Subcutaneous abdominal adipose tissue (tissue), 5 donors: Measurements from ENCODE around the gene HAPSTR1.
A peak's percentile ranks its signal among the peaks of the same experiment; 100 is the strongest.

Experiments used
- H3K27ac ChIP-seq: one replicate; pipeline ENCODE4 v1.7.0; 2013; ENCODE audit warnings: low read depth, mild to moderate bottlenecking, inconsistent platforms, low read length, moderate library complexity
- H3K27me3 ChIP-seq, 5 donors: one replicate each; pipeline ENCODE4 v1.7.0; 2013; ENCODE audit warnings: low read length in 5 of 5, inconsistent platforms in 1 of 5; ENCODE audit not compliant: control insufficient read depth in 5 of 5, insufficient read depth in 4 of 5
- H3K36me3 ChIP-seq, 5 donors: one replicate each; pipeline ENCODE4 v1.7.0; 2013; ENCODE audit warnings: low read length in 5 of 5; ENCODE audit not compliant: control insufficient read depth in 5 of 5, insufficient read depth in 5 of 5
- H3K4me1 ChIP-seq, 5 donors: one replicate each; pipeline ENCODE4 v1.7.0; 2013; ENCODE audit warnings: low read length in 5 of 5, mild to moderate bottlenecking in 3 of 5, moderate library complexity in 1 of 5; ENCODE audit not compliant: control insufficient read depth in 5 of 5, insufficient read depth in 5 of 5
- H3K4me3 ChIP-seq, 5 donors: one replicate each; pipeline ENCODE4 v1.7.0; 2013; ENCODE audit warnings: low read length in 5 of 5, low read depth in 1 of 5
- H3K9ac ChIP-seq, 5 donors: one replicate each; pipeline ENCODE4 v1.7.0; 2013; ENCODE audit warnings: low read length in 5 of 5, mild to moderate bottlenecking in 4 of 5, moderate library complexity in 3 of 5
- H3K9me3 ChIP-seq, 5 donors: one replicate each; pipeline ENCODE4 v1.7.0; 2013; ENCODE audit warnings: low read length in 5 of 5; ENCODE audit not compliant: control insufficient read depth in 5 of 5
- donor health status: healthy.
- donor health status: healthy.
- donor health status: healthy.
- donor health status: healthy.
- donor health status: healthy.

The HAPSTR1 gene

DNA sequence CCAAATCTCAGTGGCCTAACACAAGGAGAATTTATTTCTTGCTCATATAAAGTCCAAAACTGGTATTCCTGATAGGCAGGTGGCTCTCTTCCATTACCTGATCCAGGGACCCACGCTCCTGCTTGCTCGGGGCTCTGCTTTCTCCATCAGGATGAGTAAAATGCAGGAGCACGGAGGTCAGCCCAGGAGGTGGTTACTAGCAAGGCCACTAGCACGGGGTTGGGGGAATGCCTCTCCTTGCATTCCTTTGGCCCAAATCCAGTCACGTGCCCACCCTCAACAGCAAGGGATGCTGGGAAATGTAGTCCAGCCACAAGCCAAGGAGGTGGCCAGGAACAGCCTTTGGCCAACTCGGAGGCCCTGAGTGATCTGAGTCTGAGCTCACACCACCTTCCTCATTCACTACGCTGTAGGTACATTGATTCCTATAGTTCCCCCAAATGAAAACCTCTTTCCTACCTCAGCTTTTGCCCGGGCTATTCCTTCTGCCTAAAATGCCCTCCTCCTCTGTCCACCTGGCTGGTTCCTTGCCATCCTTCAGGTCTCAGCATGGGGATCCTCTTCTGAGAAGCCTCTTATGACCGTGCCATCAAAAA, 38.3 kb upstream of the HAPSTR1 start:
- no peak overlapping the region for H3K4me3 ChIP-seq
- peaks cover 3 to 9% (median 5%) of the 10 kb centered on the region in 5 donors for H3K4me1 ChIP-seq
- no peaks in the 10 kb centered on the region for H3K9me3 ChIP-seq
- H3K27ac ChIP-seq, result no peak overlapping the region
- no peaks in the 10 kb centered on the region for H3K27me3 ChIP-seq
- no peak overlapping the region for H3K9ac ChIP-seq
- H3K36me3 ChIP-seq, result no peaks in the 10 kb centered on the region

- H3K4me1 ChIP-seq, result peaks cover 0 to 6% (median 3%) of the 10 kb centered on the region in 5 donors
- H3K9me3 ChIP-seq, result no peaks in the 10 kb centered on the region
- H3K27ac ChIP-seq, result no peak overlapping the region
- H3K36me3 ChIP-seq, result no peaks in the 10 kb centered on the region
- no peaks in the 10 kb centered on the region for H3K27me3 ChIP-seq
- H3K9ac ChIP-seq, result no peak overlapping the region
- H3K4me3 ChIP-seq, result no peak overlapping the region
These were observed 37.0 kb upstream of the HAPSTR1 start for GRCh38 chr16:9054460-9054859.

GRCh38 chr16:9055115-9055514, 36.3 kb upstream of the HAPSTR1 start:
- H3K9ac ChIP-seq, result no peak overlapping the region
- H3K36me3 ChIP-seq, result no peaks in the 10 kb centered on the region
- peaks cover 0 to 6% (median 3%) of the 10 kb centered on the region in 5 donors for H3K4me1 ChIP-seq
- H3K9me3 ChIP-seq, result no peaks in the 10 kb centered on the region
- H3K27me3 ChIP-seq, result no peaks in the 10 kb centered on the region
- no peak overlapping the region for H3K27ac ChIP-seq
- H3K4me3 ChIP-seq, result no peak overlapping the region

DNA sequence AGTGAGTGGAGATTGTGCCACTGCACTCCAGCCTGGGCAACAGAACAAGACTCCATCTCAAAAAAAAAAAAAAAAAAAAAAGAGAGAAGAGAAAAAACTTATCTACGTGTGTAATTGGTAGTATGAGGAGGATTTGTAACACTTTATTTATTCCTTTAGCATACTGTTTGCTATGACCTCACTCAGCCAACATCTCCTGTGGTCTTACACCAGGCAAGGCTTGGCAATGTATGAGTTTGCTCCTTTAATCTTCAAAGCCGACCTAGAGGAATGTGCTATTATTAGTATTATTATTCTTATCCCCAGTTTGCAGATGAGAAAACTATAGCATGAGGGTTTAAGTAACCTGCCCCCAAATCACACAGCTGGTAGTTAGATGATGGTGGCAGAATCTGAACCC, 35.8 kb upstream of the HAPSTR1 start:
- no peak overlapping the region for H3K27ac ChIP-seq

DNA sequence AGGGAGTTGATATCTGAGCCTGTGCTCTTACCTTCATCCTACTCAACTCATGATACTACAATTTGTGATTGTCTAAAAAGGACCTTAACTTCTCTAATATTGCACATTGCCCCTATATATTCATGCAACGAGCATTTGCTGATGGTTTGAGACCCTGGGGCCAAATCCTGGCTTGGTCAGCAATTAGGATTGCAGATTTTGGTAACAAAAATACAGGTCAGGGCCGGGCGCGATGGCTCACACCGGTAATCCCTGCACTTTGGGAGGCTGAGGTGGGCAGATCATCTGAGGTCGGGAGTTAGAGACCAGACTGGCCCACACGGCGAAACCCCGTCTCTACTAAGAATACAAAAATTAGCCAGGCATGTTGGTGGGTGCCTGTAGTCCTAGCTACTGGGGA, 35.4 kb upstream of the HAPSTR1 start:
- Histone ChIP-seq H3K27ac (no peak overlapping the region), H3K4me1 (peaks cover 0 to 16% (median 8%) of the 10 kb centered on the region in 5 donors), H3K36me3 (no peaks in the 10 kb centered on the region), H3K9me3 (no peaks in the 10 kb centered on the region), H3K27me3 (no peaks in the 10 kb centered on the region), H3K4me3 (no peak overlapping the region), H3K9ac (no peak overlapping the region)

More for the DNA sequence above, 35.8 kb upstream of the HAPSTR1 start:
- Histone ChIP-seq H3K36me3 (no peaks in the 10 kb centered on the region), H3K9me3 (no peaks in the 10 kb centered on the region), H3K4me1 (peaks cover 0 to 12% (median 6%) of the 10 kb centered on the region in 5 donors), H3K27me3 (no peaks in the 10 kb centered on the region), H3K4me3 (no peak overlapping the region), H3K9ac (no peak overlapping the region)

DNA sequence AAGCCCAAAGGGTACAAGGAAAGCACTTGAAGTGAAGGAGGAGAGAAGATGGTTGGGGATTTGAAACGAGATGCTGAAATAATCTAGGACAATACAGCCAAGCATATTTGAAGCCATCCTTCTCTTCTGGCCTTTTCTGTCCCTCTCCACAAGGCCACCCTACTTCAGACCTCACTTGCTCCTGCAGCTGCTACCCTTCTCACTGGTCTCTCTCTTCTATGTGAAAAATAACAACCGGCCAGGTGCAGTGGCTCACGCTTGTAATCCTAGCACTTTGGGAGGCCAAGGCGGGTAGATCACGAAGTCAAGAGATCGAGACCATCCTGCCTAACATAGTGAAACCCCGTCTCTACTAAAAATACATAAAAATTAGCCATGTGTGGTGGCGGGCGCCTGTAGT, 33.2 kb upstream of the HAPSTR1 start:
- no peak overlapping the region for H3K4me3 ChIP-seq
- no peaks in the 10 kb centered on the region for H3K36me3 ChIP-seq
- peaks cover 0 to 18% (median 8%) of the 10 kb centered on the region in 5 donors for H3K4me1 ChIP-seq
- no peaks in the 10 kb centered on the region for H3K27me3 ChIP-seq
- H3K27ac ChIP-seq, result no peak overlapping the region
- H3K9ac ChIP-seq, result no peak overlapping the region
- no peaks in the 10 kb centered on the region for H3K9me3 ChIP-seq

DNA sequence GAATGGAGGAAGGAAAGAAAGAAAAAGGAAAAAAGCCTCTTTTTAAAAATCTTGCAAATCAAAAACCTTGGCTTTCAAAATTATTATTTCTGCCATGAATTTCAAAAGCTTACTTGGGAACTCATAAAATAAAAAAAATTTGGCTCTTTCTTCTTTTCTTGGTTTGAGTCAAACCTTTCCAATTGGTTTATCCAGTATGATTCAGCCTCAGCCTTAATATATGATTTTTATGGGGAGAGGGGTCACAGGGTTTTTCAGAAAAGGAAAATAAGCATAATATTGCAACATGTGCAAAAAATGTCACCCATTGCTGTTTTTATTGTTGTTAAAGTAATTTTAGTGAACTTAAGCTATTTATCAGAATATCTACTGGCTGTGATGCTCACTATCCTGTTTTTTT, 31.2 kb upstream of the HAPSTR1 start:
- Histone ChIP-seq H3K9ac (no peak overlapping the region), H3K27ac (peak overlapping the region; percentile 23), H3K4me3 (no peak overlapping the region), H3K36me3 (no peaks in the 10 kb centered on the region), H3K9me3 (no peaks in the 10 kb centered on the region), H3K27me3 (no peaks in the 10 kb centered on the region), H3K4me1 (peaks cover 0 to 16% (median 8%) of the 10 kb centered on the region in 5 donors)

DNA sequence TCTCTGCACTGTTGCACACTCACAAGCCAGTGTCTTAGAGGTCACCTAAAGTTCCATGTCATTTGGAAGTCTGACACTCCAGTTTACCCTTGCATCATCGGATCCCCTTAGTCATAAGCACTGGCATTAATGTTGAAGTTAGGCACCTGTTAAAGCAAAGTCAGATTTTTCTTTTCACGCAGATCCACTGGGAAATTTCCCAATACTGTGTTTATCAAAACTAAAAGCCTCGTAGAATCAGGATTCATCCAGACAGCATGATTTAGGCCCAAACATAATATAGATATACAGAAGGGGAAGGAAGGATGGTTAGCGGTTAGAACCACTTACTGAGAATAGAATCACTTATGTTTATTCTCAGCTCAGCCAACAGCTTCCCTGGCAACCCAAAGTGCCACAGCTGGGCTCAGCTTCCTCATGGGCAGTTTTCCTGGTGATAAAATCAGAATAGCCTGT, 30.1 kb upstream of the HAPSTR1 start:
- no peak overlapping the region for H3K27ac ChIP-seq
- no peak overlapping the region for H3K9ac ChIP-seq
- peaks cover 0 to 16% (median 8%) of the 10 kb centered on the region in 5 donors for H3K4me1 ChIP-seq
- H3K9me3 ChIP-seq, result no peaks in the 10 kb centered on the region
- no peaks in the 10 kb centered on the region for H3K36me3 ChIP-seq
- no peaks in the 10 kb centered on the region for H3K27me3 ChIP-seq
- H3K4me3 ChIP-seq, result no peak overlapping the region

GRCh38 chr16:9062301-9062700, 29.1 kb upstream of the HAPSTR1 start:
- Histone ChIP-seq H3K9ac (no peak overlapping the region), H3K36me3 (no peaks in the 10 kb centered on the region), H3K4me3 (no peak overlapping the region), H3K27ac (no peak overlapping the region), H3K27me3 (no peaks in the 10 kb centered on the region), H3K9me3 (peaks cover 0 to 2% (median 0%) of the 10 kb centered on the region in 5 donors), H3K4me1 (peaks cover 0 to 16% (median 8%) of the 10 kb centered on the region in 5 donors)

DNA sequence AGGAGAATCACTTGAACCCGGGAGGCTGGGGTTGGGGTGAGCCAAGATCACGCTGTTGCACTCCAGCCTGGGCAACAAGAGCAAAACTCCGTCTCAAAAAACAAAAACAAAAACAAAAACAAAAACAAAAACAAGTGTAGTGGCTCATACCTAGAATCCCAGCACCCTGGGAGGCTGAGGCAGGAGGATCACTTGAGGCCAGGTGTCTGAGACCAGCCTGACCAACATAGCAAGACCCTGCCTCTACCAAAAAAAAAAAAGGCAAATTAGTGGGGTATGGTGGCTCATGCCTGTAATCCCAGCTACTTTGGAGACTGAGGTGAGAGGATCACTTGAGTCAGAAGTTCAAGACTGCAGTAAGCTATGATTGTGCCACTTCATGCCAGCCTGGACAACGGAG, 26.4 kb upstream of the HAPSTR1 start:
- Histone ChIP-seq H3K9me3 (peaks cover 0 to 7% (median 3%) of the 10 kb centered on the region in 5 donors), H3K4me3 (no peak overlapping the region), H3K36me3 (no peaks in the 10 kb centered on the region), H3K4me1 (peaks cover 0 to 16% (median 8%) of the 10 kb centered on the region in 5 donors), H3K9ac (no peak overlapping the region), H3K27ac (no peak overlapping the region), H3K27me3 (no peaks in the 10 kb centered on the region)
